ENCODE results near the gene FXYD6. TPM values are rescaled to one million over a fixed set of nuclear protein-coding genes. Genes with fewer than 3 reads are reported as not detected.
A peak's percentile ranks its signal among the peaks of the same experiment; 100 is the strongest.

FXYD6 gene
- total RNA-seq, 4 donors from 2014 or later, result 21.5 to 79.9 (median 25.6) TPM

GRCh38 chr11:117839936-117840813 lies 36.3 kb downstream of the FXYD6 start:
- DNase-seq (ENCODE audit: low spot score), result no peak
- TF ChIP-seq, protein P1, sequence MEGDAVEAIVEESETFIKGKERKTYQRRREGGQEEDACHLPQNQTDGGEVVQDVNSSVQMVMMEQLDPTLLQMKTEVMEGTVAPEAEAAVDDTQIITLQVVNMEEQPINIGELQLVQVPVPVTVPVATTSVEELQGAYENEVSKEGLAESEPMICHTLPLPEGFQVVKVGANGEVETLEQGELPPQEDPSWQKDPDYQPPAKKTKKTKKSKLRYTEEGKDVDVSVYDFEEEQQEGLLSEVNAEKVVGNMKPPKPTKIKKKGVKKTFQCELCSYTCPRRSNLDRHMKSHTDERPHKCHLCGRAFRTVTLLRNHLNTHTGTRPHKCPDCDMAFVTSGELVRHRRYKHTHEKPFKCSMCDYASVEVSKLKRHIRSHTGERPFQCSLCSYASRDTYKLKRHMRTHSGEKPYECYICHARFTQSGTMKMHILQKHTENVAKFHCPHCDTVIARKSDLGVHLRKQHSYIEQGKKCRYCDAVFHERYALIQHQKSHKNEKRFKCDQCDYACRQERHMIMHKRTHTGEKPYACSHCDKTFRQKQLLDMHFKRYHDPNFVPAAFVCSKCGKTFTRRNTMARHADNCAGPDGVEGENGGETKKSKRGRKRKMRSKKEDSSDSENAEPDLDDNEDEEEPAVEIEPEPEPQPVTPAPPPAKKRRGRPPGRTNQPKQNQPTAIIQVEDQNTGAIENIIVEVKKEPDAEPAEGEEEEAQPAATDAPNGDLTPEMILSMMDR (IDR thresholded peaks at IDR 0.05), result no peak
- no peak for ATAC-seq (ENCODE audit: low FRiP score)

GRCh38 chr11:117839380-117839881 lies 37.0 kb downstream of the FXYD6 start:
- DNase-seq (ENCODE audit: low spot score), result no peak
- TF ChIP-seq, protein P1 (IDR thresholded peaks at IDR 0.05), result no peak
- no peak for ATAC-seq (ENCODE audit: low FRiP score)

- DNase-seq (ENCODE audit: low spot score) (no peak), ATAC-seq (ENCODE audit: low FRiP score) (no peak)
- TF ChIP-seq, protein P1 (IDR thresholded peaks at IDR 0.05), result no peak
Observed at GRCh38 chr11:117838901-117839300, 37.6 kb downstream of the FXYD6 start.

DNA sequence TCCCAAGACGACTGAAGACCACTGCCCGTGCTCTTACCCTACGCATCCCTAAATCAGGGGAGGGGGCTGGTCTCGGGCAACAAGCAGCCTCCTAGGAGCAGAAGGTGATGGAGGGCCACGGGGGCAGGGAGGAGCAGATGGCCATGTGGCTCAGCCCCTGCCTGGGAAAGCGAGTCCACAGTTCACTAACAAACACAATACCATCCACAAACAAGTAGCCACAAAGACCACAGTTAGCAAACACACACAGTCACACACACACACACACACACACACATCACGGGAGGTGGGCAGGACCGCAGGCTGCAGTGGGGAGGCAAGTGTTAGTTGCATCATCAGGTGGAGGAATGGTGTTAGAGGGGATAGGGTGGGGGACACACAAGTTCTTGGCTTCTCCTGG lies 38.7 kb downstream of the FXYD6 start:
- ATAC-seq (ENCODE audit: low FRiP score) (no peak), DNase-seq (ENCODE audit: low spot score) (no peak)
- TF ChIP-seq, protein P1 (IDR thresholded peaks at IDR 0.05), result no peak

GRCh38 chr11:117837070-117837776 lies 39.2 kb downstream of the FXYD6 start:
- peak; percentile 9 for ATAC-seq (ENCODE audit: low FRiP score)
- no peak for DNase-seq (ENCODE audit: low spot score)
- TF ChIP-seq, protein P1 (IDR thresholded peaks at IDR 0.05), result no peak

DNA sequence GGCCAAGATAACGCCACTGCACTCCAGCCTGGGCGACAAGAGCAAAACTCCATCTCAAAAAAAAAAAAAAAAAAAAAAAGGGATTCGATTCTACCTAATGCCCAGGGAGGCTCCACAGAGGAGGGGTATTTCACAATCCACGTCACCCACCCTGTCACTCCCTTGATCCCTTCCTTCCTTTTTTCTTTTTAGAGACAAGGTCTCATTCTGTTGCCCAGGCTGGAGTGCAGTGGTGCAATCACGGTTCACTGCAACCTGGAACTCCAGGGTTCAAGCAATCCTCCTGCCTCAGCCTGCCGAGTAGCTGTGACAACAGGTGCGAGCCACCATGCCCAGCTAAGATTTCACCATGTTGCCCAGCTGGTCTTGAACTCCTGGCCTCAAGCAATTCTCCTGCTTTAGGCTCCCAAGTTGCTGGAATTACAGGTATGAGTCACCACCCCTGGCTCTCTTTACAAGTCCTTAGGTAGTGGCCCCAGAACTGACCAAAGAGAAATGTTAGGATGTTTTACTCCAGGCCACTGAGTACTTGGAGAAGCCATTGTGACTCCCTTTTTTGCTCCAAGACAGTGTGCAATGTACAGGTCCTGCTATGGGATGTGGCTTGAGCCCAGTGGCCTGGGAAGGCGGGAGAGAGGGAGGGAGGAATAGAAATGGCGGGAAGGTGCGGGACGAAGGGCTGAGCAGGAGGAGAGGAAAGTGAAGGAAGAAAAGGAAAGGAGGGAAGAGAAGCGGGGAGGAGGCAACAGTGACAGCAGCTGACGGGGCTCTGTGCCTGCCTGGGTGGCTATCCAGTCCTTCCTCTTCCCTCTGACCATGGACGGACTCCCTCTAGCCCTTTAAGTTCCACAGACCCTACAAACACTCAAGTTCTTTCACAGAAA lies 40.1 kb downstream of the FXYD6 start:
- DNase-seq (ENCODE audit: low spot score), result no peak
- ATAC-seq (ENCODE audit: low FRiP score), result no peak
- TF ChIP-seq, protein P1 (IDR thresholded peaks at IDR 0.05), result no peak
